ENCODE measurements around the gene PPP2R2D.

DNA sequence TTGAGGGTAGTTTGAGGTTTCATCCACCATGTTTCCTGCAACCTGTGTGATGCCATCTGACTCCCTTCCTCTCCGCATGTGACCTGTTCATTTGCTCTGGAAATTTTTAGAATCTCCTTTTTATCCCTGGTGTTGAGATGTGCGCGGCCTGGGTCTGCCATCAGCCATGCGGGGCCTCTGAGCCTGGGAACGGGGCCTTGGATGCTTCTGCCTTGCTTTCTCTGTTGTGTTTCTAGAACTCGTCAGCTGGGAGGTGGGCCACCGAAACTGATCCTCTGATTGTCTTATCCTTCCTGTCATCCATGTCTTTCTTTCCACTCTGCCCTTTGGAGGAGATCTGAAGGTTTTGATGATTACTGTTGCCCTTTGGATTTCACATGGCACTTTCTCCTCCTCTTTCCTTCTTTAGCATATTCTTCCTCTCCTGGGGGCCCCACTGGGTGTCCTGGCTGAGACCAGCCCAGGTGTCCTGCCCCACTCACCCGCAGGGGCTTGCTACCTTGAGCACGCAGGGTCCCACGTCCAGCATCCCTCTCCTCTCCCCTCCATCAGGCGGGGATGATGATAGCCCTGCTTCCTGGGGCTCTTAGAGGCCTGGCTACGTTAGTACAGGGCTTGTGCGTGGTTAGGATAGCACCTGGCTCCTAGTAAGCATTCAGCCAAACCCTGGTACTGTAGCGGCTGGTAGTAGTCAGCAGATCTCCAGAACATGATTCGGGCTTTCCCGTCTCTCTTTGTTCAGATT, 29.9 kb downstream of the PPP2R2D start:
- no peak for TF ChIP-seq JAZF1 (CRISPR knock-in tag; IDR thresholded peaks at IDR 0.05)
- TF ChIP-seq, protein P1, sequence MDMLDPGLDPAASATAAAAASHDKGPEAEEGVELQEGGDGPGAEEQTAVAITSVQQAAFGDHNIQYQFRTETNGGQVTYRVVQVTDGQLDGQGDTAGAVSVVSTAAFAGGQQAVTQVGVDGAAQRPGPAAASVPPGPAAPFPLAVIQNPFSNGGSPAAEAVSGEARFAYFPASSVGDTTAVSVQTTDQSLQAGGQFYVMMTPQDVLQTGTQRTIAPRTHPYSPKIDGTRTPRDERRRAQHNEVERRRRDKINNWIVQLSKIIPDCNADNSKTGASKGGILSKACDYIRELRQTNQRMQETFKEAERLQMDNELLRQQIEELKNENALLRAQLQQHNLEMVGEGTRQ (CRISPR knock-in tag; IDR thresholded peaks at IDR 0.05) = no peak
- TF ChIP-seq, protein P2, sequence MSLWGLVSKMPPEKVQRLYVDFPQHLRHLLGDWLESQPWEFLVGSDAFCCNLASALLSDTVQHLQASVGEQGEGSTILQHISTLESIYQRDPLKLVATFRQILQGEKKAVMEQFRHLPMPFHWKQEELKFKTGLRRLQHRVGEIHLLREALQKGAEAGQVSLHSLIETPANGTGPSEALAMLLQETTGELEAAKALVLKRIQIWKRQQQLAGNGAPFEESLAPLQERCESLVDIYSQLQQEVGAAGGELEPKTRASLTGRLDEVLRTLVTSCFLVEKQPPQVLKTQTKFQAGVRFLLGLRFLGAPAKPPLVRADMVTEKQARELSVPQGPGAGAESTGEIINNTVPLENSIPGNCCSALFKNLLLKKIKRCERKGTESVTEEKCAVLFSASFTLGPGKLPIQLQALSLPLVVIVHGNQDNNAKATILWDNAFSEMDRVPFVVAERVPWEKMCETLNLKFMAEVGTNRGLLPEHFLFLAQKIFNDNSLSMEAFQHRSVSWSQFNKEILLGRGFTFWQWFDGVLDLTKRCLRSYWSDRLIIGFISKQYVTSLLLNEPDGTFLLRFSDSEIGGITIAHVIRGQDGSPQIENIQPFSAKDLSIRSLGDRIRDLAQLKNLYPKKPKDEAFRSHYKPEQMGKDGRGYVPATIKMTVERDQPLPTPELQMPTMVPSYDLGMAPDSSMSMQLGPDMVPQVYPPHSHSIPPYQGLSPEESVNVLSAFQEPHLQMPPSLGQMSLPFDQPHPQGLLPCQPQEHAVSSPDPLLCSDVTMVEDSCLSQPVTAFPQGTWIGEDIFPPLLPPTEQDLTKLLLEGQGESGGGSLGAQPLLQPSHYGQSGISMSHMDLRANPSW (CRISPR knock-in tag; conservative IDR thresholded peaks at IDR 0.05; ENCODE audit: low read depth) = no peak

Measured in WTC11 (cell line).